GM15510 (cell line): ENCODE data around the gene DMRT2.

ENCODE experiments used
- POLR2A ChIP-seq: IDR thresholded peaks from 3 replicates; pipeline ENCODE4 v1.6.1; 2011; ENCODE audit warnings: borderline replicate concordance; ENCODE audit not compliant: insufficient read length; ENCODE audit errors: extremely low read depth

DMRT2 gene

GRCh38 chr9:1031951-1032601 lies 18.1 kb upstream of the DMRT2 start:
- no peak for TF ChIP-seq POLR2A

DNA sequence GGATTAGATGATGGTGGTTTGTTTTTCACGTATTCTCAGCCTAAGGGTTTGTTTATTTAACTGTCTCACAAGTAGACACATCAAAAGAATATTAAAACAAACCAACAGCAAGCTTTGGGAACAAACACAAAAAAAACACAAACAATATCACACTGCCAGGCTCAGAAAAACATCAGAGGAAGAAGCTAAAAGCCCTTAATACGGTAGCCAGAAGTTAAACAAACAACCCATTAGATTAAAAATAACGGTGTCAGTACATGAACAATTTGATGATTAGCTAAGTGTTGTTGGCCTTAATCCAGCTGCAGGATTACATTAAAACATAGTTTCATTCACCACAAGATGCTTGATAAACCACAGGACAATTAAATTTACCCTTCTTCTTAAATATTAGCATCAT lies 15.9 kb upstream of the DMRT2 start:
- no peak for TF ChIP-seq POLR2A

DNA sequence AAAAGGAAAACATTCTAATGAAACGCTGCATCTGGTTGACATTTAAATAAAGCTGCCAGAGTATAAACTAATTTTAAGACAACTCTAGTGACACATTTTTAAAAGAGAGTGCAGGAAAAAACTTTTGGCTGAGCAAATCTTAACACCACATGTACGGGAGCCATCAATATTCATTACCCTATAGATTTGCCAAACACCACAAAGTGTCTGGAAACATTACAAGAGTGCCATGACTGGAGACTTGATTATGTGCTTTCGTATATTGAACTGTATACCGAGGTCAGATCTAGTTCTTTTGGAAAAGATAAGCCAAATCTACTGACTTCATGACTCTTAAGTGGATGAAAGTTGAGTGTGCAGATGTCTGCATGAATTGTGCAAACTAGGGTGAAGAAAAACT lies 10.6 kb upstream of the DMRT2 start:
- no peak for TF ChIP-seq POLR2A

DNA sequence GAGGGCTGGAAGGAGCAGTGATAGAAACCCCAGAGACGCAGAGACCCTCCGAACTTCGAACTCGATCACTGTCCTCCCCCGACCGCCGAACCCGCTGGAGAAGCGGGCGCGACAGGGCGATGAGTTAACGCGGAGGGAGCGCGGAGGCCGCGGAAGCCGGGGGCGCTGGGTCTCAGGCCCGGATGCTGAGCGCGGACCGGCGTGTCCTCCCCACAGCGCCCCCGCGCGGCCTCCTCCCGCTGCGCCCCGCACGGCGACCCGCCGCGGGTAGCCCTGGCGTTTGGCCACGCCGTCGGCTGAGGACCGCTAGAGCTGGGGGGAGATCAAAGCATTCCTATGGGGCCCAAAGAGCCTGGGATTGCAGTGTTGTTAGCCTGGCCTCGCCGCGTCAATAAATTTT lies 7.7 kb upstream of the DMRT2 start:
- TF ChIP-seq POLR2A, result no peak

- TF ChIP-seq POLR2A, result no peak
These were observed 5.5 kb upstream of the DMRT2 start for GRCh38 chr9:1044643-1045042.

- no peak for TF ChIP-seq POLR2A
These were observed 3.3 kb upstream of the DMRT2 start for GRCh38 chr9:1046639-1047572.

- no peak for TF ChIP-seq POLR2A
These were observed 2.4 kb upstream of the DMRT2 start for GRCh38 chr9:1047591-1048230.

DNA sequence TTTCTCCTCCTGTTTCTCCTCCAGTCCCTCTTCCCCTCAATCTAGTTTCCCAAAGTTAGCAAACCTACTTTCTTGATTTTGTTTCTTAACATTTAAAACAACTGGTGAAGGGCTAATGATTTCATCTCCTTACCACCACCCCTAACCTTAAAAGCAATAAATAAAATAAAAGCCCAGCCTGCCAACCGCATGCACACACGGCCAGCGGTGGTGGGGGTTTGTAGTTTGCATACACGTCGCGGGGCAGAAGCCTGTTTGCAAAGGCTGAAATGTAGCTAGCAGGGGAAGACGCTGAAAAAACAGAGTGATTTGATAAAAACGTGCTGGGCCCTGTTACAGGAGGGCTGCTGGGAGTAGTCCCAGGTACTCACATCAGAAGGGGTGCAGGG lies 1.9 kb upstream of the DMRT2 start:
- no peak for TF ChIP-seq POLR2A

GRCh38 chr9:1048811-1049210 lies 1.3 kb upstream of the DMRT2 start:
- TF ChIP-seq POLR2A, result no peak

- no peak for TF ChIP-seq POLR2A
These were observed 516 bp upstream of the DMRT2 start for GRCh38 chr9:1049641-1050040.

GRCh38 chr9:1051210-1051583 lies 1.0 kb downstream of the DMRT2 start:
- no peak for TF ChIP-seq POLR2A

DNA sequence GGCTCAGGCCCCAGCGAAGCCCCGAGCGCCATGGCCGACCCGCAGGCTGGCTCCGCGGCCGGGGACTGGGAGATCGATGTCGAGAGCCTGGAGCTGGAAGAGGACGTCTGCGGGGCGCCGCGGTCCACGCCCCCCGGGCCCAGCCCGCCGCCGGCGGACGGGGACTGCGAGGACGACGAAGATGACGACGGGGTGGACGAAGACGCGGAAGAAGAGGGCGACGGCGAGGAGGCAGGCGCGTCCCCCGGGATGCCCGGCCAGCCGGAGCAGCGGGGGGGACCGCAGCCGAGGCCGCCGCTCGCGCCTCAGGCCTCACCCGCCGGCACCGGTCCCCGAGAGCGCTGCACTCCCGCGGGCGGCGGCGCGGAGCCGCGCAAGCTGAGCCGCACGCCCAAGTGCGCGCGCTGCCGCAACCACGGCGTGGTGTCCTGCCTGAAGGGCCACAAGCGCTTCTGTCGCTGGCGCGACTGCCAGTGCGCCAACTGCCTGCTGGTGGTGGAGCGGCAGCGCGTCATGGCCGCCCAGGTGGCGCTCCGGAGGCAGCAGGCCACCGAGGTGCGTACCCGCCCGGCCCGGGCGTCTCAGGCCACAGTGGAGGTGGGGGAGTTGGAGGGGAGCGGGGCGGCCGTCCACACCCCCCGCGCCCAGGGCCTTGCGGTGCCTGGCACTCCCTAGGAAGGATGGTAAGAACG lies 1.6 kb downstream of the DMRT2 start:
- TF ChIP-seq POLR2A, result no peak

DNA sequence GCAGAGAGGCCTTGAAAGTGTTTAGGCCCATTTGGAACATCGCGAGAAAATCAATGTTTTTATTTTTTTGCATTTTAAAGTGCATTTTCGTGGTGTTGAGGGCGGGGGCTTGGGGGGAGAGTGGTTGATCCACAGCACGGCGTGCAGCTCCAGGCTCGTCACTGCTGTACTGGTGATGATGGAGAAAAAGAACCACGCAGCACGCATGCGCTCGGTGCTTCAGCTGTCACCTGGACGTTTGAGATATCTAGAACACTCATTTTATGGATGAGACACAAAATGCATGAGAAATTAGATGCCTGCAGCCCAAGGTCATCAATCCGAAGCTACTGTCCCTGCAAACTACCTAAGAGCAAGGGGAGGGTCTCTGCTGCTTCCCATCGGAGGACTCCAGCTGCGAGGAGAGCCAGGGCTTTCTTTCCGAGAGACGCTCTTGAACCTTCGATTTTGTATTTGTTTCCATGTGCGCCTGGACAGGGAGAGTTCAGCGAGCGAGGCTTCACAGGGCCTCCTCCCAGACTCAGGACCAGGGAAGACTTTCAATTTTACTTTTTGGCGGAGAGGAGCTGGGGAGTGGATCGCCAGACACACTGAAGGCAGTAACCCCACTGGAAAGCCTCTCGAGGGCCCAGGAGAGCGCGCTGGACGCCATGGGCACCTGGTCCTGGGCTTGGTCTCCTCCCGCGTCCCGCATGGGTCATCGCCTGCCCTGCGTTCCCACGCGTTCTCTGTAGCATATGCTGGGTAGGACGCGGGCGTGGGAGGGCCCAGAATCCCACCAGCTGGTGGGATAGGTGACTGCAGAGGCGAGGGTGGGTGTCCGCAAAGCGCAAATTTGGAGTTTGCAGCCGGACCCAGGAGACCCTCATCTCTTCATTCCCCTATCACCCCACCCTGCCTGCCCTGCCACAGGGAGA lies 2.5 kb downstream of the DMRT2 start:
- no peak for TF ChIP-seq POLR2A

GRCh38 chr9:1053282-1053621 lies 3.1 kb downstream of the DMRT2 start:
- no peak for TF ChIP-seq POLR2A
